Measurements from ENCODE around the gene FRRS1.

FRRS1 gene

DNA sequence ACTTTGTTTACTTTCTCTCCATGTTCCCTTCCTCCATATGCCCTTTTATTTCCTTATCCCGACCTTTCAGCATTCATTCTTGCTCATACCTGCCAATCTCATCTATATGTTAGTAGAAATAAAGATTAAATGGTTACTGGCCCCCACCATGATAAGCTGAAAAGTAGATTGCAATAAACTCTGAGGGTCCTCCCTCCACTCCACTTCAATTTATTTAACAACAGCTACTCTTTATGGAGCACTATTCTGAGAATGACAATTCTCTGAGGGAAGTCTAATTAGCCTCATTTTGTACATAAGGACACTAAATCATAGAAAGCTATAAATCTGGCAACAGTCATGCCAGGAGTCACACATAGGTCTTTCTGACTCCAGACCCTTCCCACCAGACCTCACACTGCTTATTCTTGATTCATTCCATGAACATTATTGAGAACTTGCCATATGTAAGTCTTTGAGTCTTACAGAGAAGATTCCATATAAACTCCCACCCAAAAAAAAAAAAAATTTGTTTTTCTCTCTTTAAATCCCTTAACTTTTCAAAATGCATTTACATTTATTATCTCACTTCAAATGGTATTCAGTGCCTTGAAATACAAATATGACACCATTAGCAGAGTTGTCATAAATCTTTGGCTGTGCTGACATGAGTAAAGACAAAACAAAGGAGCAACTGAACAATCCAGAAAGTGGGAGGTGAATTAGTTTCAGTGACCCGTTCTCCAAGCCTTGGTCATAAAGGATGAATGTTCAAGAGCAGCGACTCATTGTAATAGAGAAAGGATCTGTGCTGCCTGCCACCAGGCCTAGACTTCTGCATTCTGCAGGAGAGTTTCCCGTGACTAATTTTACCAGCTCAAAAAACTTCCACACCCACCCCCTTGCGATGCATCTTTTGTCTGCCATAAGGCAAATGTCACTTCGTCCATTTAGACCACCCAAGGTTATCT is 92.0 kb downstream of the FRRS1 start:
- no peak for DNase-seq

DNA sequence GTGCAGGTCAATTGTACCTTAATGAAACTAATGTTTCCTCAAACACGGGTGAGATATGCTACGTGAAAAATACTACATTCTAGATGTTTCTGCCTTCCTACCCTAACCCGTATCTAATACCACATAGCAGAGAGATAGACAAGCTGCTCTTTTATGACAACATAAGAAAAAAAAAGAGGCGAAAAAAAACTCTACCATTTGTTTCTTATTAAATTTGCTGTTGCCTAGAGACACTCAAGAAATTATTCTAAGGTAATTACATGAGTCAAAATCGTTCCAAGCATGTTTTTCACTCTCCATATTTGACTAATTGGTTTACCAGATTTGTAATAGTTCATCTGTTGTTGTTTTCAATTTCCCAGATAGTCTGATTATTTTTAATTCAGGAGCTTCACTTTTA is 93.1 kb downstream of the FRRS1 start:
- DNase-seq = no peak

DNA sequence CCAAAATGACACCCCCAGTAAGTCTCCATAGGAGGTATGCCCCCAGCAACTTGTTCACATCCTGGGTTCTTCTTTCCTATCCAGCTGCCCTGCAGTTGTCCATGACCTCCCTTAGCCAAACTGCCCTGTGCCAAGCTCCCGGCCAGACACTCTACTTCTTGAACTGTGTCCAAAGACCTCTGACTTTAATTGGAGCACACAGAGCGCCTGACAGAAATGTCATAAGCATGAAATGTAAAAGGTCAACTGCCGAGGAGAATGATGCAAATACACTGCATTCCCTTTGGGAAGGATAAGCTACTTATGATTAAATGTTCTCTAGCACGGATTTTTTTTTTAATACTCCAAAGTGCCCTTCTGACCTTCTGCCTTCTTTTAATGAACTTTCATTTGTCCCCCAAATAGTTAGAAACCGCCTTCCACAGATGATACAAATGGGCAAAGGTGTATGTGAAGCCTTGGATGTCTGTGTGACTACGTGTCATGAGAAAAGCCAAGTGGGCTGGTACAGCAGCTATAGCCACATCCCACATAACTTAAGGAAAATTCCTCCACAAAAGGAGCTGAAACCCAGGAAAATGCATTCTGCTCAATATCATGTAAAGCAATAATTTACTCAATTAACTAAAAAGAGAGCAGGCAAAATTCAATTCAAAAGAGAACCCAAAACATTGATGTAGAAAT is 93.8 kb downstream of the FRRS1 start:
- no peak for DNase-seq

DNA sequence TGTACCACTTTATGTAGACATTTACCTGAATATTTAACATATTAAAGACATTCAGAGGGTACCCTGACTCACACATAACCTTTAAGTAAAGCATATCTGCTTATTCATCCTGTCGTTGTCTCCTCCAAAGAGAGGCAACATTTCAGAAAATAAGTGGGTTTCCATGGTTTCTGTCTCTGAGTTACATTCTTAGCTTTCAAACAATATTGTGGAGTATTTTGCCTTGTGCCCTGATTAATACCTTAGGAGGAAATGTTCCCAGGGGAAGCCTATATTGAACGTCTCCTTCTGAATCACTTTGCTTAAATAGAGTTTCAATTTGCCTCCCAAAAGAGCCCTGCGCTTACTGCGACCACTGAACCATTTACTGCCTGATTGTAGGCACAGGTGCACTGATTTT is 94.4 kb downstream of the FRRS1 start:
- no peak for DNase-seq

DNA sequence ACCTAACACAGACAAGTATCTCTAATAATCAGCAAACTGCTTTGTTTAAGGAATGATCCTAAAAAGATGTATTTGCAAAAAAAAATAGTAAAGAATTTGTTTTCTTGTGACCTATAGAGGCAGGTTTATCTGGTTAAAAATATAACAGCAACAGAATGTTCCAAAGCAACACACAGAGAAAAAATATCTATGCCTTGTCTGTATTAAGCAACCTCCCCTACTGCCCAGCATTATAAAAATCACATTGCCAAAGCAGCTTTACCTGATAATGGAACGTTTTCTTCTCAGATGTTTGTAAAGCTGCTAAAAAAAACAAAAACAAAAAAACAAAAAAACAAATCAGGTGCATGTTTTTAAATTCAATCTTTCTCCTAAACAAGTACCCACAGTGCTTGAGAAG is 95.9 kb downstream of the FRRS1 start:
- DNase-seq = no peak

DNA sequence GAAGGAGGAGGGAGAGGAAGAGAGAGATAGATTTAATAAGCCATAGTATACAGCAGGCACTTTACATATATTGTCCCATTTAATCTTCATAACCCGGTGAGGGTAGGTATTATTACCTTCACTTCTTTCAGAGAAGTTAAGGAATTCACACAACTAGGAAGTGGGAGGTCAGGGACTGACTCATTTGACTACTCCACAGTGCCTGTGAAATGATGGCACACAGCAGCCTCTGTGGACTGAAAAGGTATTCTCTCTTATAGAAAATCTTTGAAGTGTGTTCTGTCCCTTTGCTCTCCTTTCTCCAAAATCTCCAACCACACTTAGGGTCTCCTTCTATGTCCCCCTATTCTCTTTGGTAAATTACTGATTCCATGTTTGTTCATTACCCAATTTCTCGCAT is 96.6 kb downstream of the FRRS1 start:
- no peak for DNase-seq

DNA sequence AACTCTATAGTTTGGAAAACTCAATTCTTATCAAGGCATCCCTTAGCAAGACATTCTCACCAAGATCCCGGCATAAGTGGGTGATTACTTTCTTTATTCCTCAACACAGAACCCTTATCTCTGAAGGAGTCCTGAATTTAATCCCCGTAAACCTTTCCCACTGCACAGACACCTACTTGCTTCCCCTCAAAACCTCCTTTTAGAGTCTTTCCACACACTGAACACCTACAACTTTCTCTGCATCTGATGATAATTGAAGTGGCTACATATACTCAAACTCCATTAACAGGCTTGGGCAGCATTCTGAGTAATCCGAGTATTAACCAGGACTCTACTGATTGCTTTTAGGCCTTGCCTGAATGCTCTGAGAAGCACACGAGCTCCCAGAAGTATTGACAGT is 97.1 kb downstream of the FRRS1 start:
- DNase-seq = no peak

DNA sequence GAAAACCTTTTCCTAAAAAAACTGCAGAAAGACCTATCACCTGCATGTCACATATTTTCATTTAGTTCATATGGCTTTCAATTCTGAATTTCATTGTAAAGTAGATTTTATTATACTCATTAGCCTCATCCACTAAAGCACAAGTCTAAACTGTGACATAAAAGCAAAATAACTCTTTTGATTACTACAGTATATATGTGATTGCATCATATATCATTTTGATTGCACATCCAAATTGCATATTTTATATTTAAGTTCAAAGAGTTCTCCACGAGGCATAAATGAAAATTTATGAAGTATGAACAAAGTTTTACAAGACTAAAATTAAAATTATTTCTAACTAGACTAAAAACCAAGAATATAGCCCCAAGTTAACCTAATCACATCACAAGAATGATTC is 101.2 kb downstream of the FRRS1 start:
- DNase-seq = no peak

DNA sequence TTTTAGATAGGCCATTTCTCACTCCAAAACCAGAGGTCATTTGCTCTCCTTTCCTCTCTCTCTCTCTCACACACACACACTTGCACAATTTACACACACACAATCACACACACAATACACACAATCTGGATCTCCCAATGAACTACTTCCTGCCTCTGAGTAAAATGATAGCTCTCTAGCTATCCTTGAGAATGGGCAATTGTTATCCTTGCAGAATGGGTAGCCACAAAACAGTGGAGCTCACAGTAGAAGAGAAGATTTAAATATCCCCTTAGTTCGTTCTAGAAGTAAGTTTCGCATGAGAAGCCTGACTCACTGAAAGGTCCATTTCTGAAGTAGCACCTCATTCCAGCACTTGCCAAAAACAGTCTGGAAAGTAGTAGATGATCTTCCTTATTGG is 102.9 kb downstream of the FRRS1 start:
- no peak for DNase-seq

DNA sequence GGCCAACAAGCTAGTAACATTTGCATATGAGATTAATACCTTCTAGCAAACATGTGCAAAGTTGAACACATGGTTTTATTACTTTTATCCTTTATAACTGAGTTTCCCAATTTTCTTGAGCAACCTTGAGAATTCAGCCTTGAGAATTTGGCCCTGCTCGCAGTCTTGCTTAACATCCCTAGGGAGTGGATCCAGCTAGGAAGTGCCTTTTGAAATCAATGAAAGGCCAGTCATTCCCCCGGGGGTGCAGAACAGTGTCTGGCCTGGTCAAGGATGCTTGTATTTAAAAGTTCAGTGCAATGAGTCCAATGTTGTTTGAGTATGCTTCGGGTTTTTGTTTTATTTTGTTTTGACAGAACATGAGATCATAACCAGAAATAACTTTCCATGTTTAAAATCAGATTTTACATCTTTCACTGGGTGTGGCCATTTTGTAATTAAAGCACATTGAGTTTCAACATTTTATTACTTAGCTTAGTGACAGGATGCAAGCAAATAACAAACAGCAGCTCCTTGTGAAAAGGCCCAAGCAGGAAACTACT is 103.8 kb downstream of the FRRS1 start:
- no peak for DNase-seq

DNA sequence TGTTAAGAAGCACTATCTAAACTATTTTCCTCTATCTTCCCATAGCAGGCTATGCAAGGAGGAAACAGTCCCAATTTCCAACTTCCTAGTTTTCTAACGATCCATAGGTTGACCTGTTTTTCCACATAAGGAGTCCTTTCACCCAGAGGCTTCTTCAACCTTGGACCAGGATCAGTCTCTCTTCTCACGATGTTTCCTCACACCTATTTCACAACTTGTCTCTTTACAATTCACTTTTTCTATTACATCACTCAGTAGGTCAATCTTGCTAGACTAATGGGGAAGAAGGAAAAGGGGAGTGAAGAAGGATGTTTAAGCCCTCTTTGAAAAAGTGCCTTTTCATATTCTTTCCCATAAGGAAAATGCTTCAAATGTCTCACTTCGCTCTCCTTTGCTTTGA is 104.7 kb downstream of the FRRS1 start:
- no peak for DNase-seq

DNA sequence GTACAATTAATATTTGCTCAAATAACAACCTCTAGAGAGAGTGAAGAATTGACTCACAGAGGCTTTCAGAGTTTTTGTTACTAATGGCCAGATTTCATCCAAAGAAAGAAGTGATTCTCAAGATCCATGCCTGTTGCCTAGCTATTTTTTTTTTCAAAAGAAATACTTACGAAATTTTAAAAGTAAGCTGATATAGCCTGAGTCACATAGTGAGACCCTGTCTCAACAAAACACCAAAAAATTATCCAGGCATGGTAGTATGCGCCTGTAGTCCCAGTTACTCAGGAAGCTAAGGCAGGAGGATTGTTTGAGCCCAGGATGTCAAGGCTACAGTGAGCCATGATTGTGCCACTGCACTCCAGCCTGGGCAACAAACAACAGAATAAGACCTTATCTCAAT is 105.9 kb downstream of the FRRS1 start:
- no peak for DNase-seq

DNA sequence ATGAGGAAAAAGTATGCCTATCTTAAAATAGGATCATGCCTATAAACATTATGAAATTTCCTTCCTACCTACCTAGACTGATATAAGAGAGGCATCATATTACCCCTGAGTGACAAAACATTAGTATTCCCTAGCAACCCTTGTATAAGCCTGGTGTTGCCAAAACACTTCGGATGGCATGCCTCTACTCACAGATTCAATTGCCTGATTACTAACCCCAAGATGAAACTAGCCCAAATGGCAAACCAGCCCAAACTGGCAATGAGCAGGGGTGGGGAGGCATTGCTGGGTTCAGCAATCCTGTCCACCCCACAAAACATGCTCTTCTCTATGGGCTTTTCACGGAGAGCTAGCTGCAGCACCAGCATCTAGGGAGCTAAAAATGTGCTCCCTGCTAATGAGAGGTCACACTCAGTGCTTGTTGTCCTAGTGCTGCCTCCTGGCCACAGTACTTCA is 106.7 kb downstream of the FRRS1 start:
- DNase-seq = no peak

Data from activated T-cell treated with anti-CD3 and anti-CD28 coated beads, Interleukin-2, amount 50 U/mL, for 1 hour (primary cell).